GM12891 (cell line): Measurements from ENCODE around the gene DHCR7.

Source experiments
- PAX5 ChIP-seq: IDR thresholded peaks from 2 replicates; pipeline ENCODE4 v1.6.1; 2011; ENCODE audit warnings: low read length, moderate library complexity, mild to moderate bottlenecking; ENCODE audit not compliant: insufficient read depth, severe bottlenecking
- POLR2A ChIP-seq: IDR thresholded peaks from 2 replicates; pipeline ENCODE4 v1.6.1; 2011; ENCODE audit warnings: low read depth, low read length, control low read depth
- POLR2AphosphoS5 ChIP-seq: IDR thresholded peaks from 2 replicates; pipeline ENCODE4 v1.6.1; 2011; ENCODE audit warnings: low read depth, low read length, control low read depth
- POU2F2 ChIP-seq: IDR thresholded peaks from 2 replicates; pipeline ENCODE4 v1.6.1; 2011; ENCODE audit warnings: low read depth, mild to moderate bottlenecking, control low read depth, low read length, moderate library complexity
- SPI1 ChIP-seq: IDR thresholded peaks from 2 replicates; pipeline ENCODE4 v1.6.1; 2011; ENCODE audit warnings: low read depth, low read length, control low read depth
- TAF1 ChIP-seq: IDR thresholded peaks from 2 replicates; pipeline ENCODE4 v1.6.1; 2011; ENCODE audit warnings: low read depth, low read length, control low read depth

DNA sequence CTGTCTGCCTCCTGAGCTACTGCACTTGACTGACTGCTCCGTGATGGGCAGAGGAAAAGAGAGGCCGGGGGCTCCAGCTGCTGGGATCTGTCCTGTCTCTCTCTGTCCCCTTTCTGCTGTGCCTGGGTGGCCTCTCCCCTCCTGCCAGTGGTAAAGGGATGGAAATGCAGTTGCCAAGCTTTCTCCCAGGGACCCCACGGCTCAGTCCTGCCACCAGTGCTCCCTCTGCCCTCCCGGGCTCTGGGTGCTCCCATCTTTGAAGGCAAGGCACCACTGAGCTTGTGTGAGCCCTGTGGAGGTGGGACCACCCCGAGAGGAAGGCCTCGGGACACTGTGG, 36.8 kb upstream of the DHCR7 start:
- TF ChIP-seq POLR2AphosphoS5 (no peak), POLR2A (no peak), TAF1 (no peak), SPI1 (no peak), POU2F2 (no peak), PAX5 (no peak)
